Smooth muscle cell (in vitro differentiated cells): ENCODE results near the gene PLCL1. TPM values are rescaled to one million over a fixed set of nuclear protein-coding genes. Genes with fewer than 3 reads are reported as not detected.
A peak's percentile ranks its signal among the peaks of the same experiment; 100 is the strongest.
"Not testable (repeated sequence)": the region's sequence is repeated elsewhere in the genome, so short reads cannot be mapped to it uniquely, and the experiment has no call there.

ENCODE experiments used
- DNase-seq: peaks from one replicate; lab custom pipeline; 2025; ENCODE audit not compliant: unreplicated experiment; lab: John Stamatoyannopoulos, UW
- H2AFZ ChIP-seq: fragments of 200-600 bp; sonication (generic); 2 replicates; pipeline ENCODE4 v1.6.0; 2016; ENCODE audit warnings: antibody characterized with exemption, low read depth, mild to moderate bottlenecking
- H3F3A ChIP-seq: fragments of 200-600 bp; sonication (generic); 2 replicates; pipeline ENCODE4 v1.6.0; 2017; ENCODE audit warnings: antibody characterized with exemption, low read depth
- H3K27ac ChIP-seq: fragments of 200-600 bp; sonication (generic); 2 replicates; pipeline ENCODE4 v1.5.1; 2016; ENCODE audit warnings: low read depth, mild to moderate bottlenecking
- H3K27me3 ChIP-seq: fragments of 200-600 bp; sonication (generic); 2 replicates; pipeline ENCODE4 v1.6.1; 2016; ENCODE audit warnings: low read depth, mild to moderate bottlenecking
- H3K36me3 ChIP-seq: fragments of 200-600 bp; sonication (generic); 2 replicates; pipeline ENCODE4 v1.5.1; 2016; ENCODE audit warnings: low read depth
- H3K4me1 ChIP-seq: fragments of 200-600 bp; sonication (generic); 2 replicates; pipeline ENCODE4 v1.5.1; 2016; ENCODE audit warnings: low read depth
- H3K4me2 ChIP-seq: fragments of 200-600 bp; sonication (generic); 2 replicates; pipeline ENCODE4 v1.6.0; 2016; ENCODE audit warnings: mild to moderate bottlenecking
- H3K4me3 ChIP-seq: fragments of 200-600 bp; sonication (generic); 2 replicates; pipeline ENCODE4 v1.5.1; 2016; ENCODE audit warnings: mild to moderate bottlenecking
- H3K79me2 ChIP-seq: fragments of 200-600 bp; sonication (generic); 2 replicates; pipeline ENCODE4 v1.6.0; 2016; ENCODE audit warnings: low read depth, mild to moderate bottlenecking
- H3K9ac ChIP-seq: fragments of 200-600 bp; sonication (generic); 2 replicates; pipeline ENCODE4 v1.6.0; 2016; ENCODE audit warnings: low read depth
- H3K9me3 ChIP-seq: fragments of 200-600 bp; sonication (generic); replicated peaks from 2 replicates; pipeline ENCODE4 v1.5.1; 2016; ENCODE audit warnings: low read depth
- H4K20me1 ChIP-seq: fragments of 200-600 bp; sonication (generic); 2 replicates; pipeline ENCODE4 v1.6.0; 2016; ENCODE audit warnings: low read depth
- CTCF ChIP-seq: fragments of 200-600 bp; sonication (generic); IDR thresholded peaks from 2 replicates; pipeline ENCODE4 v1.5.1; 2017; ENCODE audit warnings: borderline replicate concordance, mild to moderate bottlenecking, antibody characterized with exemption; ENCODE audit not compliant: insufficient read depth, poor library complexity, severe bottlenecking
- WGBS: methylation state at CpG from one replicate; pipeline ENCODE4 v1.1.7; 2016; ENCODE audit warnings: low lambda C conversion rate; 5-methylcytosine and 5-hydroxymethylcytosine counted together
- polyA plus RNA-seq: library from polyadenylated mRNA; unstranded; fragments of >200 nt; fragmentation: Nextera tagmentation; extraction: Ambion mirVana; gene quantifications from 2 replicates; pipeline ENCODE4 v1.2.1, GENCODE V29; 2016
- total RNA-seq: library from RNA; depleted of rRNA; stranded (reverse); fragments of >200 nt; gene quantifications from 2 replicates; pipeline ENCODE4 v1.2.3, GENCODE V29; 2014

PLCL1 gene
- total and polyA plus RNA-seq, 2 experiments from 2014 or later = 0.87 to 1.3 TPM

DNA sequence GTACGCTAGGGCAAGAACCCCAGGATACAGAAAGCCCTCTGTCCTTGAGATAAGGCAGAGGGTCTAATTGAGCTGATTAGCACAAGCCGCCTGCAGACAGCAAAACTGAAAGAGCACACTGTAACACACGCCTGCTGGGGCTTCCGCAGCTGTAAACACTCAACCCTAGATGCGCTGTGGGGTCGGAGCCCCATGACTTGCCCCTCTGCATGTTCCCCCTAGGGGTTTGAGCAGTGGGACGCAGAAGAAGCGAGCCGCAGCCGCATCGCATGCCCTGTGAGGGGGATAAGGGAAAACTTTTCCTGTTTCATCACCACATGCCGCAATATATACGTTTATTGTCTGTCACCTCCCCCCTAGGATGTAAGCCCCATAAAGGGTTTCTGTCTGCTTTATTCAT is 384.6 kb downstream of the PLCL1 start:
- 51% methylated on average over 13 of the region's 13 CpGs for WGBS
- Histone ChIP-seq H3K9me3 (no peaks in the 10 kb centered on the region), H2AFZ (no peak overlapping the region), H3K79me2 (no peaks in the 10 kb centered on the region), H3K27me3 (peaks cover 7% of the 10 kb centered on the region), H3K4me3 (no peak overlapping the region), H3K9ac (no peak overlapping the region), H3K4me2 (peak overlapping the region; percentile 57), H3F3A (no peaks in the 10 kb centered on the region), H4K20me1 (no peaks in the 10 kb centered on the region), H3K4me1 (no peaks in the 10 kb centered on the region), H3K27ac (no peak overlapping the region), H3K36me3 (no peaks in the 10 kb centered on the region)
- no peak for TF ChIP-seq CTCF
- DNase-seq = no peak

GRCh38 chr2:198191651-198192050 is 387.3 kb downstream of the PLCL1 start:
- no peak overlapping the region for H3K4me2 ChIP-seq
- H4K20me1 ChIP-seq = no peaks in the 10 kb centered on the region
- no peak for DNase-seq
- H3K36me3 ChIP-seq = no peaks in the 10 kb centered on the region
- peaks cover 7% of the 10 kb centered on the region for H3K27me3 ChIP-seq
- no peaks in the 10 kb centered on the region for H3K4me1 ChIP-seq
- no peak overlapping the region for H3K27ac ChIP-seq
- H2AFZ ChIP-seq = no peak overlapping the region
- no peaks in the 10 kb centered on the region for H3K9me3 ChIP-seq
- H3K9ac ChIP-seq = no peak overlapping the region
- H3K4me3 ChIP-seq = no peak overlapping the region
- no peaks in the 10 kb centered on the region for H3K79me2 ChIP-seq
- no peaks in the 10 kb centered on the region for H3F3A ChIP-seq
- TF ChIP-seq CTCF = no peak
- 13% methylated on average over 1 of the region's 1 CpG for WGBS

DNA sequence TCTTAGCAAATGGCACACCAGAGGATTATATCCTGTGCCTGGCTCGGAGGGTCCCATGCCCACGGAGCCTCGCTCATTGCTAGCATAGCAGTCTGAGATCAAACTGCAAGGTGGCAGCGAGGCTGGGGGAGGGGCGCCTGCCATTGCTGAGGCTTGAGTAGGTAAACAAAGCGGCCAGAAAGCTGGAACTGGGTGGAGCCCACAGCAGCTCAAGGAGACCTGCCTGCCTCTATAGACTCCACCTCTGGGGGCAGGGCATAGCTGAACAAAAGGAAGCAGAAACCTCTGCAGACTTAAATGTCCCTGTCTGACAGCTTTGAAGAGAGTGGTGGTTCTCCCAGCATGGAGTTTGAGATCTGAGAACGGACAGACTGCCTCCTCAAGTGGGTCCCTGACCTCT is 392.2 kb downstream of the PLCL1 start:
- not testable (repeated sequence) for H3K27ac ChIP-seq, H3K4me1 ChIP-seq, H3K4me3 ChIP-seq, H2AFZ ChIP-seq, H3K79me2 ChIP-seq, H3K9ac ChIP-seq, H3F3A ChIP-seq, H4K20me1 ChIP-seq, H3K27me3 ChIP-seq, DNase-seq, H3K4me2 ChIP-seq, H3K36me3 ChIP-seq, H3K9me3 ChIP-seq
- 79% methylated on average over 7 of the region's 7 CpGs for WGBS

Other genes starting within 250 kb of the PLCL1 start
- 15.9 and 29.2 TPM in 2 replicates for gene RFTN2, start 129.0 kb upstream of the PLCL1 start, total RNA-seq
- gene RFTN2, start 129.0 kb upstream of the PLCL1 start, polyA plus RNA-seq = 4.6 and 9.5 TPM in 2 replicates
- gene MARS2, start 99.2 kb upstream of the PLCL1 start, total RNA-seq = 1.3 and 2.0 TPM in 2 replicates
- gene MARS2, start 99.2 kb upstream of the PLCL1 start, polyA plus RNA-seq = 1.4 TPM in 1 of 2 replicates, not detected in the other
- gene BOLL, start 19.3 kb upstream of the PLCL1 start, total RNA-seq = not detected in 2 replicates
- 0.25 TPM in 1 of 2 replicates, not detected in the other for gene BOLL, start 19.3 kb upstream of the PLCL1 start, polyA plus RNA-seq